HG02884 (cell line): Measurements from ENCODE around the gene PRICKLE3.
"Not testable (repeated sequence)": the region's sequence is repeated elsewhere in the genome, so short reads cannot be mapped to it uniquely, and the experiment has no call there.

ENCODE experiments used
- ATAC-seq: cut with Tn5 transposase; IDR thresholded peaks from one replicate; pipeline ENCODE4 v1.9.1; 2021; ENCODE audit warnings: mild to moderate bottlenecking, moderate library complexity; ENCODE audit not compliant: unreplicated experiment

The PRICKLE3 gene

GRCh38 chrX:49184294-49185281, 1.6 kb downstream of the PRICKLE3 start:
- ATAC-seq = no peak

- ATAC-seq = no peak
Measured at GRCh38 chrX:49183701-49184281, 2.4 kb downstream of the PRICKLE3 start.

DNA sequence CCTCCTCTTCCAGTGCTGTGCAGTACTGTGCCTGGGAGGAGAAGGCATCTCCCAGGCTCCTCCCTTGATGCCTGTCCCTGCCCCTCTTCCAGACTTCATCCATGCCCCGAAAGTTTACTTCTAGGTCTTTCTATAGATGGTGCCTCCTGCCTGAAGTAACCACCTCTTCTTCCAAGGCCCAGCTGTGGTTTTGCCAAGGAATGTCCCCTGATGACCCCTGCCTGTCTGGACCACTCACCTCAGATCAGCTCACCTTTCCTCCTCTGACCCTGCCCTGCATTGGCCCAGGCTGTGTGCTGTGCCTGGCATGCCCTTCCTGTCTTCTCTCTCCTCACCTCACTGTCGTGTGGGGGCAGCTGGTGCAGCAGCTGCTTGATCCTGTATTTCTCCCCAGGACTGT, 6.8 kb downstream of the PRICKLE3 start:
- ATAC-seq = no peak

DNA sequence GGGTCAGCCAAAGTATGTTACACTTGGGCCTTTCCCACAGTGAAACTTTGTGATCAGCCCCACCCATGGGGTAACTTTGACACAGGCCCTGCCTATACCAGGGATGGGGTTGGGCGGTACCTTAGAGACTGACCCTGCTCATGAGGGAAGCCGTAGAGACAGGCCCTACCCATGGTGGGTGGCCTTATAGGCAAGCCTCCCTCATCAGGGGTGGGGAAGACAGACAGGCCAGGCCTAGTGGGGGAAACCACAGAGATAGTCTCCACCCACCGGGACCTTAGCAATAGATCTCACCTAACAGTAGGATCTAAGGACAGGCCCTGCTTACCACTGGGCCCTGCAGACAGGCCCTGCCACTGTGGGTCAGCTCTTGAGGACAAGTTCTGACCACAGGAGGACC, 7.6 kb downstream of the PRICKLE3 start:
- ATAC-seq = no peak

GRCh38 chrX:49177873-49178480, 8.2 kb downstream of the PRICKLE3 start:
- no peak for ATAC-seq

- no peak for ATAC-seq
Measured at GRCh38 chrX:49177338-49177833, 8.8 kb downstream of the PRICKLE3 start.

DNA sequence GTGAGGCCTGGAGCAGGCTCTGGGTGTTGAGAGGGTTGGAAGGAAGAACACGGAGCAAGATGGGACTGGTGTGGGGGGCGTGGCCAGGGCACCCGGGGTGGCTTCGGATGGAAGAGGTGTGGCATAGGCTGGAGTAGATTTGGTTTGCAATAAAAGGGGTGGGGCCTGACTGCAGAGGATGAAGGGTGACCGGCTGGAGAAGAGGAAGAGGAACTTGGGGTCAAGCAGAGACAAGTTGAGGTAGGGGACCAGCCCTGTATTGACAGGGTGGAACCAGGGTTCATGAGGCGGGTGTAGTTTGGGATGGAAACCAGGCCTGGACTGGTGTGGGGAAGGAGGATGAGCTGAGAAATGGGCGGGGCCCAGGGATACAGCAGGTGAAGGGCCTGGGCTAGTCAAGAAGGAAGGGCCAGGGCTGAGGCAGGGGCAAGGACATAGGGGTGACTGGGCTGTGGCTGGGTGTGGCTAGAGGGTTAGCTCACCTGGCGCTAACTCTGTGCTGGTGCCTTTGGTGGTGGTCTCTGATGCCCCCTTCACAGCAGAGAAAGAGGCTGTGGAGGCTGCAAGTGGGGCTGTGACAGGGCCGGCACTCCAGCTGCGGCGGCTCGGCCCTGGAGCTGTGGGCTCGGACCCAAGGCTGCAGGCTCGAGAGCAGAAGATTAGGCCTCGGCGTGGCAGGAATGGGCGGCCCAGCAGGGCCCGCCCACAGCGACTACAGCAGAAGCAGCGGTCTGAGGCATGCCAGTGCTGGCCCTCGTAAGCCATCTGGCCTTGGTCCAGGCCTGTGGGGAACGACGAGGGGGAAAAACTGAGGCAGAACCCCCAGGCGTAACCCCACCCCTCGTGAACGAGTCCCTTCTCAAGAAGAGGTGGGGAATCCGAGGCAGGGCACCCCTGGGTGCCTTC, 9.5 kb downstream of the PRICKLE3 start:
- no peak for ATAC-seq

GRCh38 chrX:49175435-49176274, 10.5 kb downstream of the PRICKLE3 start:
- no peak for ATAC-seq

GRCh38 chrX:49174723-49175122, 11.4 kb downstream of the PRICKLE3 start:
- ATAC-seq = no peak

DNA sequence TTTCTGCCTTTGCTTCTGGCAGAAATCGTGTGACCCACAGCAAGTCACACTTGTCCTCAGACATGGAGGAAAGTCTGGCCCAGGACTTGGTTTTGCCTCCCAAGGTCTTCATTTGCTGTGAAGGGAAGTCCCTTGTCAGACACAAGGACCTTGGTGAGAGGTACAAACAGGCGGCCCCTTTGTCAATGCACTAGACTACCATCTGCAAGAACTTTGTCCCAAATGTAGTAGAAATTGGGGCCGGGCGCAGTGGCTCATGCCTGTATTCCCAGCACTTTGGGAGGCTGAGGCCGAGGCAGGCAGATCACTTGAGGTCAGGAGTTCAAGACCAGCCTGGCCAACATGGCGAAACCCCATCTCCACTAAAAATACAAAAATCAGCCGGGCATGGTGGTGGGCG, 12.6 kb downstream of the PRICKLE3 start:
- ATAC-seq = not testable (repeated sequence)

DNA sequence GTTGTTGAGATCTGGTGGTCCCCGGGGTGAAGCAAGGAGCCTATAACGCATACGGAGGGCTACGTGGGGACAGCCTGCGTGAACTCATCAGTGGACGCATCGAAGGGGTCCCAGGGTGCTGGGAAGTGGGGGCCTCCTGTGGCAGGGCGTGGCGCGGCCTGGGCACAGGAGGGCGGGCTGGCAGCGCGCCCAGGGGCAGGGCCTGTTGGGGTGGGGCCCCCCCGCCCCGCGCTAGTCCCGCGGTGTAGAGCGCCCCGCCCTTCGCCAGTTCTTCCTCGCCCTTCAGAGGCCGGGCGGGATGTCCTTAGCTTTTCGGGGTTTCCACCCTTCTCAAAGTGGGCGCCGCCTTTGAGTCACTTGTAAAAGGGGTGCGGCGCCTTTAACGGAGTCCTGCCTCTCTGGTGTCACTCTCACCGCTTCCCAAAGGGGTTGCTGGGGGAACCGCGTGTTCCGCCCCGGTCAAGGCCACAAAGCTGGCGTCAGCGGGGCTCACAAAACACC, 13.8 kb downstream of the PRICKLE3 start:
- ATAC-seq = no peak

- ATAC-seq = no peak
Measured at GRCh38 chrX:49171752-49172279, 14.4 kb downstream of the PRICKLE3 start, which contains the start of gene PLP2. TSS of gene PLP2 (plus strand) at chrX:49171898. CDS start at chrX:49172001, 103 bp downstream.

GRCh38 chrX:49167740-49168108, 18.4 kb downstream of the PRICKLE3 start:
- ATAC-seq = no peak

DNA sequence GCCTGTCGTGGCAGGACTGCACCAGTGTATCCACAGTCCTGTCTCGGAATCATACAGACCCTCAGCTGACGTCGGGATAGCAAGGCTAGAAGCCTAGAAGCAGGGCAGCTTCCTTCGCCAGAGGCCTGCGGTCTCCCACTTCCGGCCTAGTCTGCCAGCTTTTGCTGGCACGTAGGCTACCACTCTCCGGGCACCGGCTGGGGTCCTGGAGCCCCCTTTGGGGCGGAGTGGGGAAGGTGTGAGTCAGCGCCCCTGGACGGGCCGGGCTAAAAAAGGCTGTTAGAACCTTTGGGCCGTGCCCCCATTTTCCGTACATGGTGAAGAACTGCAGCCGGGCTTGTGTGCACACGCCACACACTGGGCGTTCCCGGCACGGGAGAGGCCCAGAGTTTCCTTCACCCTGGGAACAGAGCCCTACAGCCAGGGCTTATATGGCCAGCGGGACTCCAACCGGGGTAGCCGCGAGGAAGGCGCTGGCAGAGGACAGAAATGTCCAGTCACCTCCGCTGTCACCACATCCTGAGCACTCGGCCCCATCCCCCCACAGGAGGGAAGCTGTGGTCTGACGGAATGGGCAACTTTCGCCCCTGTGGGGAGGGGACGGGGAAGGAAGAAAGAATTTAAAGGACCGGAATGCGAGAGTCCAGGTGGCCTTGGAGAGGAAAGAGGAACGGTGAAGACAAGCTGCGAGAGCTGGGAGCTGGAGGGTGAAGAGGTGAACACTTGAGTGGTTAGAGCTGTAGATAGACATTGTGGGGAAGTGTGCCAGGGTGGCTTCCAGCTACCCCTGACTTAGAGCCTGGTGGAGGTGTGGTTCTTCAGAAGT, 19.0 kb downstream of the PRICKLE3 start:
- ATAC-seq = no peak

DNA sequence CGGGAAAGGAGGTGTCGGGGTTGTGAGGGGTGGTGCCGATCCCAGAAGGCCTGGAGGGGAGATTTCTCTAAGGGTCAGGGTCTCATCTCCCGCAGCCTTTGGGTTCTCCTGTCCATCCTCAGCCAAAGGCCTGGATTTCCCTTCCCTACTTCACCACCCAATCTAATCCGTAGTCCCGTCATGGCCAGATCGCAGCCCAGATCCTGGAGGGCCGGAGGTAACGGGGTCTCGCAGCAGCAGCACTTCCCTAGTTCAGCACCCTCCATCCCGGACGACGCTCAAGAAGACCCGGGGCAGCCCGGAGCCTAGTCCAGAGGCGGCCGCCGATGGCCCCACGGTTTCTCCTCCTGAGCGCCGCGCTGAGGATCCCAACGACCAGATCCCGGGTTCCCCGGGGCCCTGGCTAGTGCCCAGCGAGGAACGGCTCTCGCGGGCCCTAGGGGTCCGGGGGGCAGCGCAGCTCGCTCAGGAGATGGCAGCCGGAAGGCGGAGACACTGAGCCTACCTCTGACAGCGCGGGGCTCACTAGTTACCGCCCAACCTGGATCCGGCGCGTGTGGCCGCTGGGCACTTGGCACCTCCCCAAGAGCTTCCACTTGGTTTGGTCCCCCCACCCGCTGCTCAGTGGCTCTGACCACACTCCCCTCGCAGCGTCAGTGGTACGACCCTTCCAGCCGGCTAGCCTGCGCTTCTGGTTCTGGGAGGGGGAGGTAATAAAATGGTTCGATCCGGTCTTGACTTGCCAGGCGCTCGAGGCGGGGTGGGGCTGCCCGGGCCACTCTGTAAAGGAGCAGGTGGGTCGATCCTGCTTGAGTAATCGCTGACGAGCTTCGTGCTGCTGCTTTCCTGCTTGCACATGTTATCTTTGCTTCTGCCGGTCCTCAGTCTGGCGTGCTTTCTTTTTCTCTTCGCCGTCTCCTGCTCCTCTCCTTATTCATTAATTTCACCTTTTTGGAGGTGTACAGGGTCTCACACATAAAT, 20.0 kb downstream of the PRICKLE3 start:
- ATAC-seq = no peak

DNA sequence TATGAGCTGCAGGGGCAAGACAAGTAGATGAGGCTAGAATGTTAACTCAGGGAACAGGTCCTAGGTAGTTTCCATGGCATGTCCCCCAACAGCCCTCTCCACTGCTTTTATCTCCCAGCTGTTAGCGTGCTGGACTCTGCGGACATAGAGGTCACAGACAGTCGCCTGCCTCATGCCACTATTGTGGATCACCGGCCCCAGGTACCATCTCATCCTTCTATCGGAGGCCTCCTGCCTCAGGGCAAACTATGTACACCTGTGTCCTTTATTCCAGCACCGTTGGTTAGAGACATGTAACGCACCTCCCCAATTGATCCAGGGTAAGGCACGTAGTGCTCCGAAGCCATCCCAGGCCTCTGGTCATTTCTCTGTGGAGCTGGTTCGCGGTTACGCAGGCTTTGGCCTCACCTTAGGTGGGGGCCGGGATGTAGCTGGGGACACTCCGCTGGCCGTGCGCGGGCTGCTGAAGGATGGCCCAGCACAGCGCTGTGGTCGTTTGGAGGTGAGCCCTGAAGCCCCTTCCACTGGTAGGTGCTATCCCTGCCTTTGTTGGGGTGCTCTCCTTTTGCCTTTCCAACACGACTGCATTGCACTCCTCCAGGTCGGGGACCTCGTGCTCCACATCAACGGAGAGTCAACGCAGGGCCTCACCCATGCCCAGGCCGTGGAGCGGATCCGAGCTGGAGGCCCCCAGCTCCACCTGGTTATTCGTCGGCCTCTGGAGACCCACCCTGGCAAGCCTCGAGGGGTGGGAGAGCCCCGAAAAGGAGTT, 21.4 kb downstream of the PRICKLE3 start:
- no peak for ATAC-seq
